HEK293T (cell line): Measurements from ENCODE around the gene PLXNB1.

ENCODE experiments used
- CTCF ChIA-PET: fragments of 350-600 bp; formaldehyde crosslinking; extraction: SDS; loops from one replicate; lab custom pipeline; 2021; ENCODE audit warnings: antibody characterized with exemption, inconsistent platforms; lab: Yijun Ruan, JAX
- POLR2A ChIA-PET: fragments of 350-600 bp; formaldehyde crosslinking; extraction: SDS; loops from one replicate; lab custom pipeline; 2020; ENCODE audit warnings: antibody characterized with exemption, inconsistent platforms; lab: Yijun Ruan, JAX
- DNase-seq: peaks from one replicate; pipeline ENCODE4 v3.0.0; 2012; ENCODE audit warnings: mixed read lengths; ENCODE audit errors: extremely low spot score
- ARNT ChIP-seq: fragments of 450-650 bp; IDR thresholded peaks from 2 replicates; pipeline ENCODE4 v1.6.1; 2017; ENCODE audit warnings: mild to moderate bottlenecking
- BHLHE40 ChIP-seq: fragments of 450-650 bp; IDR thresholded peaks from 2 replicates; pipeline ENCODE4 v1.6.1; 2016; ENCODE audit warnings: mild to moderate bottlenecking, moderate library complexity, borderline replicate concordance
- CTBP1 ChIP-seq: fragments of 450-650 bp; IDR thresholded peaks from 2 replicates; pipeline ENCODE4 v1.6.1; 2016; ENCODE audit warnings: borderline replicate concordance
- ELF4 ChIP-seq: fragments of 450-650 bp; IDR thresholded peaks from 2 replicates; pipeline ENCODE4 v1.6.1; 2017; ENCODE audit warnings: antibody characterized with exemption
- FOXA1 ChIP-seq: fragments of 450-650 bp; IDR thresholded peaks from 2 replicates; pipeline ENCODE4 v1.6.1; 2016; ENCODE audit warnings: mild to moderate bottlenecking
- FOXK2 ChIP-seq: fragments of 450-650 bp; IDR thresholded peaks from 2 replicates; pipeline ENCODE4 v1.6.1; 2016; ENCODE audit warnings: mild to moderate bottlenecking
- FOXM1 ChIP-seq: fragments of 450-650 bp; IDR thresholded peaks from 2 replicates; pipeline ENCODE4 v1.6.1; 2017; ENCODE audit warnings: mild to moderate bottlenecking, borderline replicate concordance
- HDGF ChIP-seq: fragments of 450-650 bp; IDR thresholded peaks from 2 replicates; pipeline ENCODE4 v1.6.1; 2017; ENCODE audit warnings: antibody characterized with exemption, borderline replicate concordance
- L3MBTL2 ChIP-seq: fragments of 450-650 bp; conservative IDR thresholded peaks from 2 replicates; pipeline ENCODE4 v1.6.1; 2016; ENCODE audit warnings: mild to moderate bottlenecking
- LEF1 ChIP-seq: fragments of 450-650 bp; IDR thresholded peaks from 2 replicates; pipeline ENCODE4 v1.6.1; 2017; ENCODE audit warnings: mild to moderate bottlenecking, borderline replicate concordance
- NFRKB ChIP-seq: fragments of 450-650 bp; IDR thresholded peaks from 2 replicates; pipeline ENCODE4 v1.6.1; 2016; ENCODE audit warnings: mild to moderate bottlenecking, moderate library complexity
- PKNOX1 ChIP-seq: fragments of 450-650 bp; IDR thresholded peaks from 2 replicates; pipeline ENCODE4 v1.6.1; 2016
- SP1 ChIP-seq: fragments of 450-650 bp; IDR thresholded peaks from 2 replicates; pipeline ENCODE4 v1.6.1; 2017
- SUZ12 ChIP-seq: fragments of 450-650 bp; IDR thresholded peaks from 2 replicates; pipeline ENCODE4 v1.6.1; 2016; ENCODE audit warnings: mild to moderate bottlenecking
- TARDBP ChIP-seq: fragments of 450-650 bp; IDR thresholded peaks from 2 replicates; pipeline ENCODE4 v1.6.1; 2016
- ZNF384 ChIP-seq: fragments of 450-650 bp; IDR thresholded peaks from 2 replicates; pipeline ENCODE4 v1.6.1; 2016

The PLXNB1 gene

DNA sequence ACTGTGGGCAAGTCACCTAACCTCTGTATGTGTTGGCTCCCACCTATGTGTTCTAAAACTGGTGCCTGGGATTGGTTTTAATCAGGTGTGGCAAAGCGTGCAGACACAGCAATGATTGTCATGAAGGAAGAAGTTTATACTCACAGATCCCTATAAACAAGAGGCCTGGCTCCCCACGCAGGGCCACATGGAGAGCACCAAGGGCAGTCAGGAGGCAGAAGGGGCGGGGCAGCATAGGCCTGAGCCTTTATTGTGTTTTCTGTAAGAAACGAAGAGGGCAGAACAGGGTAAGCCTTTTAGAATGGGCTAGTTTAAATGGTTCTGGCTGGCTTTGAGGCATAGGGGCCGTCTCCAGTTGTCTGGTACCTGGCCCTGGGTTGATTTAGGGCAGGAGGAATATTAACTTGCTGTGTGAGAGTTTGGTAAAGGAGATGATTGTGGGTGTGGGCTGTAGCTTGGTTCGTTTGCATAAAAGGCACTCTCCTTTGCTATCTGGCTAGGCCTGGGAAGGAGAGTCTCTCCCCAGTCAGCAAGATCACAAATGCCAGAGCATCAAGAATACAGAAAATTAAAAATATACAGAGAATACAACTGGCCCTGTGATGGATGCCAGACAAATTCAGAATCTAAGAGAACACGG is 60.1 kb downstream of the PLXNB1 start:
- TF ChIP-seq HDGF (no peak), L3MBTL2 (peak; percentile 31; the same call in 1 of the 2 replicates)
- CTCF ChIA-PET, result no interaction called here
- POLR2A ChIA-PET, result no interaction called here
- DNase-seq, result no peak

- TF ChIP-seq ARNT, result no peak
- DNase-seq, result no peak
- POLR2A ChIA-PET, result interaction anchor here (0.8 kb wide), 1 partner anchor 73 kb away, joined by 3 read pairs; no protein-coding TSS in a partner anchor
- CTCF ChIA-PET, result no interaction called here
Observed at GRCh38 chr3:48367201-48367600, 62.7 kb downstream of the PLXNB1 start.

DNA sequence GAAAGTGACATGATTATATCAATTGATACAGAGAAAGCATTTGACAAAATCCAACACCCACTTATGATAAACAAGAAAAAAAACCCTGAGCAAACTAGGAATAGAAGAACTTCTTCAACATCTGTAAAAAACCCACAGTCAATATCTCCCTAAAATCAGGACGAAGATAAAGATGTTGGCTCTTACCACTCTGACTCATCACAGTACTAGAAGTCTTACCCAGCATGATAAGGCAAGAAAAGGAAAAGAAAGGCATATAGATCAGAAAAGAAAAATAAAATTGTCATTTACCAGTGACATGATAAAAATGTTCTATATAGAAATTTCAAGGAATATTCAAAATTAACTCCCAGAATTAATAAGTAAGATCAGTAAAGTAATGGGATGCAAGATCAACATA is 65.0 kb downstream of the PLXNB1 start:
- no peak for DNase-seq
- TF ChIP-seq NFRKB (no peak), FOXM1 (no peak), LEF1 (no peak), CTBP1 (no peak), ARNT (no peak), FOXA1 (no peak), HDGF (no peak), FOXK2 (no peak), ELF4 (no peak), L3MBTL2 (no peak), BHLHE40 (no peak)
- POLR2A ChIA-PET, result no interaction called here
- CTCF ChIA-PET, result no interaction called here

- ChIA-PET CTCF (no interaction called here), POLR2A (no interaction called here)
- DNase-seq, result no peak
- TF ChIP-seq BHLHE40, result no peak
- TF ChIP-seq FOXA1, result no peak
- TF ChIP-seq PKNOX1, result no peak
- TF ChIP-seq CTBP1, result no peak
- TF ChIP-seq SUZ12, result no peak
- no peak for TF ChIP-seq L3MBTL2
- TF ChIP-seq LEF1, result no peak
- no peak for TF ChIP-seq FOXK2
- TF ChIP-seq HDGF, result no peak
- TF ChIP-seq ARNT, result no peak
- no peak for TF ChIP-seq NFRKB
- TF ChIP-seq FOXM1, result no peak
- TF ChIP-seq ZNF384, result no peak
- no peak for TF ChIP-seq TARDBP
- no peak for TF ChIP-seq ELF4
- no peak for TF ChIP-seq SP1
Observed at GRCh38 chr3:48361928-48362327, 68.0 kb downstream of the PLXNB1 start.

DNA sequence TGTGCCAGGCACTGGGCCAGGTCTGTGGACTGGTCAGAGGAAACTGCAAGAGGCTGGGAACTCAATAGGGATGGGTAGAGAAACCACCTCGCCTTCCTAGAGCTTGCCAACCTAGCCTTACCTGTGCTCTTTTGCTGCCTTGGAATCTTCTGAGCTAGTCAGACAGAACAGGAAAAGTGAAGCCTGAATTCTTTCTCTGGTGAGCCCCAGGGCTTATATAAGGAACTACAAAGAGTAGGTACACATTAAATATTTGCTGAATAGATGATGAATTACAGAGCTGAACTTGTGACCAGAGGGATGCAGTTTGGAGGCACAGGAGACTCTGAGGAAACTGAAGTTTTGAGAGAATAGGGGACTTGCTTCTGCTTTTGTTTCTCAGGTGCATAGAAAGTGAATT is 73.5 kb downstream of the PLXNB1 start:
- TF ChIP-seq FOXK2 (no peak), ARNT (no peak), SUZ12 (no peak)
- POLR2A ChIA-PET, result no interaction called here
- CTCF ChIA-PET, result no interaction called here
- DNase-seq, result no peak

DNA sequence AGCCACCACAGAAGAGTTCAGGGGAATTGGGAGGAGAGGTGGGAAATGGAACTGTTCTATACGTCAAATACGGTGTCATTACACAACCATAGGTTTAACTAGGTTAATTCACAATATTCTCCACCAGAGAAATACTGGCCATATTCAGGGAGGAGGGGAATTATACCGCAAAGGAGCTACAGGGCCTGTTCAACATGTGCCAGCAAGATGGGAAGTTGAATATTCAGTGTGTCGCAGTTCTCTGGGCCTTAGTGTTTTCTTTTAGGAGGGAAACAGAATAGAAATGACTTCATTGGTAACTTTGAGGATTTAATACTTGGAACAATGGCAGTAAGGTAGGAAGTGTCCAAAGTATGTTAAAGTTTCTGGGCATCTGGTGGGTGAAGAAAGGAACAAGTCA is 75.9 kb downstream of the PLXNB1 start:
- no peak for DNase-seq
- CTCF ChIA-PET, result no interaction called here
- POLR2A ChIA-PET, result no interaction called here
- TF ChIP-seq L3MBTL2, result no peak
- no peak for TF ChIP-seq TARDBP
- TF ChIP-seq FOXA1, result no peak
- TF ChIP-seq LEF1, result no peak
- TF ChIP-seq HDGF, result no peak
- TF ChIP-seq ELF4, result no peak
- no peak for TF ChIP-seq SP1
- no peak for TF ChIP-seq NFRKB
- TF ChIP-seq FOXM1, result no peak
- TF ChIP-seq PKNOX1, result no peak
- no peak for TF ChIP-seq BHLHE40
- no peak for TF ChIP-seq CTBP1
- no peak for TF ChIP-seq ZNF384
- no peak for TF ChIP-seq FOXK2
- TF ChIP-seq ARNT, result no peak
- no peak for TF ChIP-seq SUZ12
